Neutrophil (primary cell): ENCODE measurements around the gene MCM8.
"Not testable (repeated sequence)": the region's sequence is repeated elsewhere in the genome, so short reads cannot be mapped to it uniquely, and the experiment has no call there.

Experiments used
- H3K27ac ChIP-seq: fragments of 200-600 bp; sonication (generic); 2 replicates; pipeline ENCODE4 v1.5.1; 2016; ENCODE audit warnings: mild to moderate bottlenecking, moderate library complexity
- H3K27me3 ChIP-seq: fragments of 200-600 bp; sonication (generic); 2 replicates; pipeline ENCODE4 v1.6.0; 2016; ENCODE audit warnings: mild to moderate bottlenecking
- H3K36me3 ChIP-seq: fragments of 200-600 bp; sonication (generic); 2 replicates; pipeline ENCODE4 v1.5.1; 2017
- H3K4me1 ChIP-seq, 2 experiments: fragments of 200-600 bp in 1 of 2; sonication (generic) in 1 of 2; 1 replicate in 1 of 2; 2 replicates in 1 of 2; pipeline versions ENCODE4 v1.5.1 to v1.6.1; 2013 to 2016; ENCODE audit warnings: low read depth in 1 of 2, low read length in 1 of 2, mild to moderate bottlenecking in 1 of 2, moderate library complexity in 1 of 2; ENCODE audit not compliant: control insufficient read depth in 1 of 2, insufficient read depth in 1 of 2
- H3K4me3 ChIP-seq, 2 experiments: fragments of 200-600 bp in 1 of 2; sonication (generic) in 1 of 2; 1 replicate in 1 of 2; 2 replicates in 1 of 2; pipeline ENCODE4 v1.5.1; 2013 to 2016; ENCODE audit warnings: low read depth in 1 of 2, low read length in 1 of 2, mild to moderate bottlenecking in 1 of 2, moderate library complexity in 1 of 2
- H3K9me3 ChIP-seq: fragments of 200-600 bp; sonication (generic); 2 replicates; pipeline ENCODE4 v1.5.1; 2016
- TF ChIP-seq, protein P1 (sequence below): fragments of 200-600 bp; sonication (generic); IDR thresholded peaks from 2 replicates; pipeline ENCODE4 v1.5.1; 2016; ENCODE audit warnings: antibody characterized with exemption

The MCM8 gene

DNA sequence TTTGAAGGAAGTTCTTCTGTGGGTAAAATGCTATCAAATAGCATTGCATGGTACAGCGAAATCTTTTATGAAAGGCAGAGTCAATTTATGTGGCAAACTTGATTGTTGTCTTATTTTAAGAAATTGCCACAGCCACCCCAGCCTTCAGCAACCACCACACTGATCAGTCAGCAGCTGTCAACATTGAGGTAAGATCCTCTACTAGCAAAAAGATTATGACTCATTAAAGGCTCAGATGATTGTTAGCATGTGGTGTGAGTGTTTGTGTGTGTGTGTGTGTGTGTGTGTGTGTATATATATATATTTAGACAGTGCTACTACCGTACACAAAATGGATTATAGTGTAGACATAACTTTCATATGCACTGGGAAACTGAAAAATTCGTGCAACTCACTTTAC, 75.6 kb downstream of the MCM8 start:
- Histone ChIP-seq H3K36me3 (peaks cover 19% of the 10 kb centered on the region), H3K4me1 (peaks cover 3 to 5% of the 10 kb centered on the region in 2 experiments), H3K4me3 (no peak overlapping the region), H3K27me3 (no peaks in the 10 kb centered on the region), H3K9me3 (no peaks in the 10 kb centered on the region), H3K27ac (no peak overlapping the region)
- TF ChIP-seq, protein P1, sequence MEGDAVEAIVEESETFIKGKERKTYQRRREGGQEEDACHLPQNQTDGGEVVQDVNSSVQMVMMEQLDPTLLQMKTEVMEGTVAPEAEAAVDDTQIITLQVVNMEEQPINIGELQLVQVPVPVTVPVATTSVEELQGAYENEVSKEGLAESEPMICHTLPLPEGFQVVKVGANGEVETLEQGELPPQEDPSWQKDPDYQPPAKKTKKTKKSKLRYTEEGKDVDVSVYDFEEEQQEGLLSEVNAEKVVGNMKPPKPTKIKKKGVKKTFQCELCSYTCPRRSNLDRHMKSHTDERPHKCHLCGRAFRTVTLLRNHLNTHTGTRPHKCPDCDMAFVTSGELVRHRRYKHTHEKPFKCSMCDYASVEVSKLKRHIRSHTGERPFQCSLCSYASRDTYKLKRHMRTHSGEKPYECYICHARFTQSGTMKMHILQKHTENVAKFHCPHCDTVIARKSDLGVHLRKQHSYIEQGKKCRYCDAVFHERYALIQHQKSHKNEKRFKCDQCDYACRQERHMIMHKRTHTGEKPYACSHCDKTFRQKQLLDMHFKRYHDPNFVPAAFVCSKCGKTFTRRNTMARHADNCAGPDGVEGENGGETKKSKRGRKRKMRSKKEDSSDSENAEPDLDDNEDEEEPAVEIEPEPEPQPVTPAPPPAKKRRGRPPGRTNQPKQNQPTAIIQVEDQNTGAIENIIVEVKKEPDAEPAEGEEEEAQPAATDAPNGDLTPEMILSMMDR: no peak

DNA sequence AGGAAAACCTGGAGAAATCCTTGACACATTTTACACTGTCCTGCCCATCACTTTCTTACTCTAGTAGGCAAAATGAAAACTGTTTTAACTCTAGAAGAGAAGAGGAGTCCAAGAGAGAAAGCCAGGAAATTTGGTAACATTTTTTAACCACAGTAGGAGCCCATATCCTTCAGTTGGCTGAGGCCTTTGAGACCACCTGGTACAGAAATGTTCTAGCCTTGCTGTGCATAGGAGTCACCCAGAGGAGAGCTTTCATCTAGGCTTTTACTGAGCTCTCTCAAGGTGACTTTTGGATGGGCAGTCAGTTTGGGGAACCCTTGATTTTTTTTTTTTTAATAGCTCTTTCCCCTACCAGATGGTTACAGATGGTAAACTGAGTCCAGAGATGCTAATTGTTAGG, 78.4 kb downstream of the MCM8 start:
- no peak overlapping the region for H3K4me3 ChIP-seq
- no peaks in the 10 kb centered on the region for H3K9me3 ChIP-seq
- H3K27me3 ChIP-seq: no peaks in the 10 kb centered on the region
- H3K27ac ChIP-seq: no peak overlapping the region
- TF ChIP-seq, protein P1: no peak
- peaks cover 6% of the 10 kb centered on the region in 2 experiments for H3K4me1 ChIP-seq
- H3K36me3 ChIP-seq: peaks cover 16% of the 10 kb centered on the region

- H3K27me3 ChIP-seq: no peaks in the 10 kb centered on the region
- TF ChIP-seq, protein P1: no peak
- H3K27ac ChIP-seq: no peak overlapping the region
- no peaks in the 10 kb centered on the region for H3K9me3 ChIP-seq
- H3K4me3 ChIP-seq: no peak overlapping the region
- peaks cover 8% of the 10 kb centered on the region for H3K36me3 ChIP-seq
- H3K4me1 ChIP-seq: peaks cover 13% of the 10 kb centered on the region in 2 experiments
Measured at GRCh38 chr20:6029538-6029937, 79.1 kb downstream of the MCM8 start.

GRCh38 chr20:6030453-6031080, 80.1 kb downstream of the MCM8 start:
- Histone ChIP-seq H3K27me3 (no peaks in the 10 kb centered on the region), H3K4me3 (no peak overlapping the region), H3K36me3 (peaks cover 3% of the 10 kb centered on the region), H3K27ac (no peak overlapping the region), H3K9me3 (no peaks in the 10 kb centered on the region), H3K4me1 (peaks cover 18% of the 10 kb centered on the region in 2 experiments)
- TF ChIP-seq, protein P1: no peak

GRCh38 chr20:6032907-6033306, 82.5 kb downstream of the MCM8 start:
- H3K9me3 ChIP-seq, H3K27me3 ChIP-seq, H3K27ac ChIP-seq, H3K4me3 ChIP-seq: not testable (repeated sequence)
- Histone ChIP-seq H3K4me1 (peaks cover 15 to 18% of the 10 kb centered on the region in 2 experiments), H3K36me3 (peaks cover 26% of the 10 kb centered on the region)

GRCh38 chr20:6034134-6034969, 83.9 kb downstream of the MCM8 start:
- TF ChIP-seq, protein P1: no peak
- no peak overlapping the region for H3K4me3 ChIP-seq
- H3K27me3 ChIP-seq: no peaks in the 10 kb centered on the region
- H3K27ac ChIP-seq: peak overlapping the region; percentile 41
- H3K4me1 ChIP-seq: peaks cover 13 to 15% of the 10 kb centered on the region in 2 experiments
- peaks cover 41% of the 10 kb centered on the region for H3K36me3 ChIP-seq
- no peaks in the 10 kb centered on the region for H3K9me3 ChIP-seq
